Activated CD8-positive, alpha-beta memory T cell treated with anti-CD3 and anti-CD28 coated beads, Interleukin-2, amount 50 U/mL, for 48 hours (primary cell): ENCODE results near the gene TGFBI.

Experiments
- DNase-seq: peaks from one replicate; pipeline ENCODE4 v3.0.0-alpha.2; 2020

The TGFBI gene

DNA sequence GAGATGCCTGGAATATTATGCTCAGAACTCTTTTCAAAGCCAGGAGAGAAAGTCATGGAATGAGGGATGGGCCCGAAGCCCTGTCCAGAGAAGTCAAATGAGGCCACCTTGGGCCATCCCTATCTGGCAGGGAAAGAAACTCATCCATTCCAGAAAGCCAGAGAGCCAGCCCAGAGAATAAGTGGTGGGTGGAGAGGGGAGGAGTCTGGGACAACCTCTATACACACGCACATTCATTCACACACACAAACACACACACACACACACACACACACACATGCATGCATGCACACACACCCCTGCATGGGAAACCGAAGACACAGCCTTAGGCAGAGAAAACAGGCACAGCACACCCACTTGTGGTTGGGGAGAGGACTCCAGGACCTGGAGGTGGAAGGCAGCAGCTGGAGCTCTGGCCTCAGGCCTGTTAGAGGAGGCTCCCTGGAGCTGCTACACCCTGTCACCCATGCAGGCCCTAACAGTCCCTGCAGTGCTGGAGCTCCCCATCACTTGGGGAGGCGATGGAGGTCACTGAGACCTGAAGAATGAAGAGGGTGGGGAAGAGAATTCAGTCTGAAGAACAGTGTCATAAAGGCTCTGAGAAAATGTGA, 38.0 kb downstream of the TGFBI start:
- DNase-seq, result no peak

DNA sequence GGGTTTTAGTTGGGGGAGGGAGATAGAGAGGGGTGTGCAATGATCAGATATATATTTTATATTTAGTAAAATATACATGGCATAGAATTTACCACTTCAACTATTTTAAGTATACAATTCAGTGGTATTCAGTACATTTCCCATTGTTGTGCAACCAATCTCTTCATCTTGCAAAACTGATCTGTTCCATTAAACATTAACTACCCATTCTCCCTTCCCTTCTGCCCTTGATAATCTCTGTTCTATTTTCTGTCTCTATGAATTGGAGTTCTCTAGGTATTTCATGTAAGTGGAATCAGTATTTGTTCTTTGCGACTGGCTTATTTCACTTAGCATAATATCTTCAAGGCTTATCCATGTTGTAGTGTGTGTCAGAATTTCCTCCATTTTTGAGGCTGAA, 38.6 kb downstream of the TGFBI start:
- no peak for DNase-seq

DNA sequence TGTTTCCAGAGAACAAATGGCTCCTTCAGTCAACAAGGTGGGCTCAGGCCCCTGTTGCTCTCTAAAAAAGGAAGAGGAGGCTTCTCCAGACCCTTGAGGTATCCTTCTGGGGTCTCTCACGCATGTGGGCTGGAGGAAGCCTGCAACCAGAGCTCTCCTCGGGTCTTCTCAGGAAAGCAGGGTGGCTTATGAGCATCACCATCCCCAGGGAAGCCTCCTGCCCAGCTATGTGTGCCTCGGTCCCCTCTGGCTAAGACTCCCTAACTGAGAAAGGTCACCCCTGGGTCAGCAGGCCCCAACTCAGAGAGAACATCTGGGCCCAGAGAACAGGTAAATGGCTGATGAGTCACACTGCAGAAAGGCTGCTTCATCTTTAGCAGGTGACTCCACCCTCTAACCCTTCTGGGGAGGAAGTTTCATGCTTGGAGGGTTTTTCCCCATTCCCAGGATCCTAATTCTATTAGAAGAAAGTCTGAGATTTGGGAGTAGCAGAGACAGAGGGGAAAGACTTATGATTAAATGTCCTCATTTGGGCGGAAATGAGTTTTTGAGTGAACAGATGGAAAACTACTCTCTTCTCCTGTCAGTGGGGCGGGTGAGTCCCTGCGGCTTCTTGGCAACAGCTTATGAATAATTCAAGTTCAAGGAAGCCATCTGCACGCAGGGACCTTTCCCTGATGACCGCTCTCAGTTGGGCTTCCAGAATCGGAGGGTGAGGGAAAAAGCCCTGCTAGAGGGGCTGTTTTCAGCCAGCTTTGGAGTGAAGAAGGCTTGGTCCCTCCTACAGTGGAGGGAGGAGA, 41.9 kb downstream of the TGFBI start:
- no peak for DNase-seq

- no peak for DNase-seq
Measured at GRCh38 chr5:136073714-136074529, 45.1 kb downstream of the TGFBI start.

DNA sequence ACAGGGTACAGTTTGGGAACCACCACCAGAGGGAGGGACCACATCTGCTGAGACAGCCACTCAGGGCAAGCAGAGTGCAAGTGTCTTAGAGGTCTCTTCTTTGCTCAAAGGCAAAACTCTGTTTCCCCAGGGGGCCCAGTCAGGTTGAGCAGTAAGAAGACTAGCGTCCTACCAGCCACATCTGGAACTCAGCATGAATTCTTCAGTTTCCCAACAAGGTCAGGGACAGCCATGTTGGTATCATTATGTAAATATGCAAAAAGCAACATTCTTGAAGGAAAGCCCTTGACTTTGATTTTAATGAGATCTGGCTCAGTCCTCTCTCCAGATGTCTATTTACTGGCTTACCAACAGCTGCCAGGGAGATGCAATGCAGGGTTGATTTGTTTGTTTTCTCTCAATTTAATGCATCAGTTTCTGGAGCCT, 46.7 kb downstream of the TGFBI start:
- no peak for DNase-seq

- DNase-seq, result no peak
Measured at GRCh38 chr5:136076067-136076466, 47.3 kb downstream of the TGFBI start.

- DNase-seq, result no peak
Measured at GRCh38 chr5:136076881-136077445, 48.2 kb downstream of the TGFBI start.

DNA sequence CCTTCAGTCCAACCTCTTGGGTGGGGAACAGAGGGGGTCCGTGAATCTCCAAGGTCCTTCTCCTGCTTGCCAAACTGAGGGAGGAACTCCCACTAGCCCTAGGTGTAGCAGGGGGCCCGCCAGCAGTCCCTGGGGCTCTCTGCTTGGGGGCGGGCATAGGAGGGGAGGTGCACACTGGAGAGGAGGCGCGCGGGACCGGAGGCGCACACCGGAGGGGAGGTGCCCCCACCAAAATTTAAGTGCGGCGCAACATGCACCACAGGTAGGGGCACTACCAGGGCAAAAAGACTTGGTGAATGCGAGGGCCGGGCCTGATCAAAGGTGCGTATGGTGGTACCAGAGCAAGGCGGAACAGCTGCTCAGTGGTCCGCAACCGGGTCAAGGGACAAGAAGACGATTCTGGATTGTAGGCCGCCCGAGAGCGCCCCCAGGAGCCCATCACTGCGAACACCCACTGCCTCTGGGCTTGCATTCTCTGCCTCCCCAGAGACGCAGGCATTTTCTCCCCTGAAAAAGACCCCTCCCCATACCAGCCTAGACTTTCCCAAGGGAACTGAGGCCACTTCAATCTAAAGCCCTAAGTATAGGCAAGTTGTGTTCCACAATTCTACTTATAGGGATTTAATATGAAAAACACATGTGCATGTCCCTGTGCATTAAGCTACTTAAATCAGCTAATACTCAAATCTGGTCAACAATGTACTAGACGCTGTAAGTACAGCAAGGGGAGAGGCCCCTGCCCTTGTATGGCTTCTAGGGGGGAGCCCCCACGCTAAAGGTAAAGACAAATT, 50.6 kb downstream of the TGFBI start:
- no peak for DNase-seq

DNA sequence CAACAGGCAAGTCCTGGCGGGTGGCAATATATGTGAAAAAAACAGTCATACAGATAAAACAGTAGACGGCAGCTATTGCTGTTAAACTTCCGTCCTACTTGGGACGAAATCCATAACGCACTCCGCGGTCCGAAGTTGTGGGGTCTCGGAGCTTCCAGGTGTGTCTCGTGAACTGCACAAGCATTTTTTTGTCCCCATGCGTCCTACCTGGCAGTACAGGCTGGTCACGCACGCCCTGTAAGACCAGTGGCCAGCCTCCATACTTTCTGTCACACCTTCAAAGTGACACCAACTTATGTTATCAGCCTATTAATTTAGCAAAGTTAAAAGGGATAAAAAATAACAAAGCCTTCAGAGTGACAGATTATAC, 51.3 kb downstream of the TGFBI start:
- no peak for DNase-seq

DNA sequence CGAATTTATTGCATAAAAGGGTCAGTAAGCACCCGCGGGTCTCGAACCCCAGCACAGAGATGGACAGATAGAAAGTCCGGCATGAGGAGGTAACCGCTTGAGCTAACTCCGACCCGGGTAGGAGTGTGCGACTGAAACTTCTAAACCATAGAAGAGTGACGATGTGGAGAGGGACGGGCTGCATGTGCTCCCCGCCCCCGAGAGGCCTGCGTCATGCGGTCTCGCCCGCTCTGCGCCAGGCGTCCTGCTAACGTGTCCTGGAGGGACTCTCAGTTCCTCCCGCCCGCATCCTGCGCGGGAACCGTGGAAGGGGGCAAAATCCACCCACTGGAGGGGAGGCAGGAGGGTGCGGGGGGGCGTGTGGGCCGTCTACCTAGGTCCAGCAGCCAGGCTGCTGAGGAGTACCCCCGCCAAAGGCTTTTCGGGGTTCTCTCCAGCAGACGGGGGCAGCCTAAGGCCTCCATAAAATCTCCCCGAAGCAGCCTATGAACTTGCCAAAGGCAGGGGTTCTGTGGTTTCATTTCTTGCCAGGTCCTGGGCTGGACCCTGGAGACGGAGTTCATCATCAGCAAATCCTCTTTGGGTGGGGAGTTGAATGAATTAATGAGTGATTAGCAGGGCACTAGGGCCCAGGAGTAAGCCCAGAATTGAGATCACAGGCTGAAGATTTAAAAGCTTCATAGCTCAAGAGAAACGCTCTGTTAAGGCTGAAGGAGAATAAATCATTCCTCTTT, 51.9 kb downstream of the TGFBI start:
- DNase-seq, result peak; percentile 86

GRCh38 chr5:136081217-136081591, 52.4 kb downstream of the TGFBI start:
- DNase-seq, result no peak

- DNase-seq, result peak; percentile 84
Measured at GRCh38 chr5:136082390-136083193, 53.8 kb downstream of the TGFBI start.

DNA sequence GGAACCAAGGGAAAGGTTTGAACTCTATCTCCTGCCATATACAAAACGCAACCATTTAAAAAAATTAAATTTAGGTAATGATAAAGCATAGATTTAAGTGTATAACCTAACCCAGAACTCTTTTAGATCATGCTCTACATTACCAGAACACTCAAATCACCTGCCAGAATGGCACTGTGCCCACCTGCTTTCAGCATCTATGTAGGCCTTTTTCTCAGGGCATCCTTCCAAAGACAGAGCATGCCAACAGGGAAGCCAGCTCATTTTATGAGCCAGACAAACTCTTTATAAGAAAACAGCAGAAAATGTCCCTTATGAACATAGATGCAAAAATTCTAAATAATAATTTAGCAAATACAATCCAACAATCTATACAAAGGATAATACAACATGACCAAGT, 55.9 kb downstream of the TGFBI start:
- no peak for DNase-seq

- DNase-seq, result no peak
Measured at GRCh38 chr5:136086783-136087566, 58.2 kb downstream of the TGFBI start.

DNA sequence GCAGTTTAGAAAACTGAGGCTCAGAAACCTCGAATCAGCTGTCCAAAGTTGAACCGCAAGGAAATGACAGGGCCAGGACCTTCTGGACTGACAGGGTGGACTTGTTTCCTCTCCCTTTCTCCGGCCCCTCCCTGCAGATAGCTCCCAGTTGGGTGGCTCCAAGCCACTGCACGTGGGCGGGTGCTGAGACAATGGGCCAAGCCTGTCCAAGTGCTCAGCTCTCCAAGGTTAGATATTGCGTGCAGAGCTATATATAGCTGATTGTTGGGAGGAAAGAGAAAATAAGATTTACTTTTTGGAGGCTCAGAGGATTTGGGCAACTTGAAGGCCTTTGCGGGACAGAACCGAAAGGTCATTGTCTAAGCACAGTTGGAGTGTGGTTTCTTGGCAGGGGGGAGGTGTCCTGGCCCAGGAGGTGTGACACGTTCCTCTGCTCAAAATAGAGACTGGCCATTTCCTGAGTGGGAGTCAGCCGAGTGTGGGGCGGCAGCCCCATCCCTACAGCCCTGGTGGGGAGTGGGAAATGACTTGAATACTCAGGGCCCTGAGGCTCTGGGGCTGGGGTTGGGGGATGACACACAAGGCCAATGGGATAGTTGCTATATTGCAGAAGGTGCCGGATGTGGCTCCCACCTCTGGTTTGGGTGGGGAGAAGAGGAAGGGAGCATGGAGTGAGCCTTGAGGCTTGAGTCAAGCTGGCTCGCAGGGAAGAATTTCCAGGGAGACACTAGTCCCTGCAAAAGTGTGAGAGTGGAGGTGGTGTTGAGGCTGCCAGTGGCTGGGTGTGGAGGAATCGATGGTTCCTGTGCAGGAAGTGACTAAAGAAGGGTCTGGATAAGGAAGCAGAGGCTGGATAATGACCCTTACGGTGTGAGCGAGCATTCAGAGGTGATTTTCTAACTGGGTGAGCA, 59.4 kb downstream of the TGFBI start:
- no peak for DNase-seq

- DNase-seq, result no peak
Measured at GRCh38 chr5:136089791-136090190, 61.0 kb downstream of the TGFBI start.

DNA sequence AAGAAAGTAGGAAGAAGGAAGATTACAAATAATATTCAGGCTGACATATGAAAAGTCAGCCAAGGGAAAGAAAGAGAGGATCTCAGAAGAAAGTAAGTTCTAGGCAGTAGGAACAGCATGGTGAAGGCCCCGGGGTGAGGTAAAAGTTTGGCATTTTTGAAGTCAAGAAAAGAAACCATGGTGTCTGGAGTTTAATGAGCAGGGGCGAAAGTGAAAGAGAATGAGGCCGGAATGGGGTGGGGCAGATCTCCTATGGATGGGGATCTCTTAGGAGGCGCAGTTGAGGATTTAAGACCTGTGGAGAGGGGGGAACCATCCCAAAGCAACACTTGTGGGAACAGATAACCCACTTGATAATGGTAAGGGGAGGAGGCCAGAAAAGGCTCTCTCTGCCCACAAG, 61.5 kb downstream of the TGFBI start:
- no peak for DNase-seq

DNA sequence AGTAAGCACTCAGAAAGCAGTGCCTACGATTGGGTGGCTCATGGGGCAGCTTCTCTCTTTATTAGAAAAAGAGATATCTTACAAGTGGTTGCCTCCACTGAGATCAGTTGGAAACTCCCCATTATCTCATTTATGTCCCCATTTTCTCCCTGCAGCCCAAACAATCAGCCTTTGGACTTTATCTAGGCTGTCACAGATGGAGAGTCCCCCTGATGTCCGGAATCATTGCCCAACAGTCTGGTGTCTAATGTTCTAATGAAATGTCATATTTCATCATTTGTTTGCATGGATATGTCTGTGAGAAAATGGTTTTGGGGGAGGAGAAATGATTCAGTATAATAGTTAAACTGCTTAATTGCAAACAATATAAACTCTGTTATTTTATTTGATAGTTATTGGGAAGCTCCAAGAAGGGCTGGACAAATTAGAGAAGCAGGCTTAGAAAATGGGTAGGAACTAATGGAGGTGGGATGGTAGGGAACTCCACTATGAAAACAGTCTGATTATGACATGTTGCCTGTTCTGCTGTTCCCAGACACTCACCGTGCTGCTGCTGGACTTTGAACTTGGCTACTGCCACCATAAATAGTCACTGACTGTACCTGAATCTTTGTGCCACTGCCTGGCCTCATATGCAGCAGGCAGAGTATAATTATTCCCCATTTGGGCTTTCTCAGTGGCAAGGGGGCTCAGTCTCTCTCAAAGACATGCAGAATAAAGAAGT, 65.6 kb downstream of the TGFBI start:
- DNase-seq, result no peak
